Natural killer cell (primary cell): ENCODE results near the gene BCLAF1. TPM values are rescaled to one million over a fixed set of nuclear protein-coding genes. Genes with fewer than 3 reads are reported as not detected.
A peak's percentile ranks its signal among the peaks of the same experiment; 100 is the strongest.

Experiments
- ATAC-seq, 3 donors: fragments of 150-1000 bp in 2 of 3; fragments of 200-7000 bp in 1 of 3; cut with Tn5 transposase; 1 replicate in 1 of 3; 2 replicates in 2 of 3; pipeline ENCODE4 v1.10.0; 2021; ENCODE audit warnings: mild to moderate bottlenecking in 2 of 3, moderate library complexity in 2 of 3
- DNase-seq, 2 donors: peaks; one replicate each; pipeline versions ENCODE4 v3.0.0 to v3.0.0-alpha.2; 2013 to 2021; ENCODE audit warnings: mixed read lengths in 1 of 2
- H3K27ac ChIP-seq: one replicate; pipeline ENCODE4 v1.5.1; 2013; ENCODE audit warnings: mild to moderate bottlenecking, low read length
- H3K27me3 ChIP-seq: one replicate; pipeline ENCODE4 v1.6.1; 2013; ENCODE audit warnings: low read length; ENCODE audit not compliant: control insufficient read depth, insufficient read depth
- H3K36me3 ChIP-seq: one replicate; pipeline ENCODE4 v1.6.1; 2013; ENCODE audit warnings: low read length; ENCODE audit not compliant: control insufficient read depth, insufficient read depth
- H3K4me1 ChIP-seq: one replicate; pipeline ENCODE4 v1.6.1; 2013; ENCODE audit warnings: low read length; ENCODE audit not compliant: control insufficient read depth, insufficient read depth
- H3K4me3 ChIP-seq: one replicate; pipeline ENCODE4 v1.5.1; 2013; ENCODE audit warnings: low read length
- H3K9me3 ChIP-seq: one replicate; pipeline ENCODE4 v1.6.1; 2013; ENCODE audit warnings: low read length; ENCODE audit not compliant: control insufficient read depth, insufficient read depth
- H3K27ac Mint-ChIP-seq, 2 donors: one replicate each; pipeline ENCODE4 v1.8.0; 2022; ENCODE audit warnings: mild to moderate bottlenecking in 2 of 2, mixed read lengths in 2 of 2, moderate library complexity in 1 of 2
- H3K27me3 Mint-ChIP-seq, 2 donors: one replicate each; pipeline ENCODE4 v1.8.0; 2022; ENCODE audit warnings: low read depth in 2 of 2, mixed read lengths in 2 of 2
- H3K36me3 Mint-ChIP-seq: one replicate; pipeline ENCODE4 v1.8.0; 2022; ENCODE audit warnings: mixed read lengths
- H3K4me1 Mint-ChIP-seq, 2 donors: one replicate each; pipeline ENCODE4 v1.8.0; 2022; ENCODE audit warnings: mixed read lengths in 2 of 2
- H3K4me3 Mint-ChIP-seq: one replicate; pipeline ENCODE4 v1.8.0; 2022; ENCODE audit warnings: mild to moderate bottlenecking, moderate library complexity, mixed read lengths
- H3K9me3 Mint-ChIP-seq, 2 donors: one replicate each; pipeline ENCODE4 v1.8.0; 2022; ENCODE audit warnings: mixed read lengths in 2 of 2
- CTCF ChIP-seq: fragments of 200-600 bp; IDR thresholded peaks from one replicate; pipeline ENCODE4 v1.8.0; 2022; ENCODE audit warnings: antibody characterized with exemption
- WGBS: methylation state at CpG from one replicate; pipeline ENCODE4 v1.1.7; 2013; ENCODE audit warnings: missing lambda C conversion rate; ENCODE audit not compliant: insufficient coverage; 5-methylcytosine and 5-hydroxymethylcytosine counted together
- intact Hi-C: fragments of 100-400 bp; cut with micrococcal nuclease; formaldehyde crosslinking; loops from one replicate; pipeline ENCODE4 v1.14.2; 2022
- total RNA-seq, 4 donors: library from RNA; stranded (reverse); fragments of 120-200 nt in 1 of 4; gene quantifications; one replicate each; pipeline versions ENCODE4 v1.2.3 to v1.2.4, GENCODE V29; 2013 to 2022

The BCLAF1 gene
- total RNA-seq, 3 donors from 2014 or later (not counting 1 experiment from before 2014, with no cell fraction given), result 391 to 582 (median 465) TPM

GRCh38 chr6:136288566-136289326, 900 bp downstream of the BCLAF1 start:
- H3K9me3 ChIP-seq, result no peaks in the 10 kb centered on the region
- H3K36me3 ChIP-seq, result no peaks in the 10 kb centered on the region
- Mint-ChIP-seq H3K4me1 (peaks cover 63 to 73% of the 10 kb centered on the region in 2 donors), H3K9me3 (no peaks in the 10 kb centered on the region), H3K36me3 (peaks cover 14% of the 10 kb centered on the region), H3K27me3 (no peaks in the 10 kb centered on the region), H3K4me3 (peak overlapping the region; percentile 98), H3K27ac (peak overlapping the region; percentile 95 to 99)
- intact Hi-C loops, result loop anchor here (1.0 to 10.0 kb wide), 3 partner anchors 28 to 1426 kb away; no protein-coding TSS in a partner anchor
- H3K27ac ChIP-seq, result peak overlapping the region; percentile 97
- TF ChIP-seq CTCF, result peak; percentile 15
- peak; percentile 89 to 98 for DNase-seq
- H3K27me3 ChIP-seq, result no peaks in the 10 kb centered on the region
- 0% methylated on average over 34 of the region's 34 CpGs for WGBS
- peak; percentile 57 to 78 (median 64) for ATAC-seq
- H3K4me3 ChIP-seq, result peak overlapping the region; percentile 91
- peaks cover 42% of the 10 kb centered on the region for H3K4me1 ChIP-seq

GRCh38 chr6:136284909-136285308, 4.7 kb downstream of the BCLAF1 start:
- DNase-seq (peak in 1 of 2 donors; percentile 41), ATAC-seq (no peak)
- Mint-ChIP-seq H3K4me3 (peak overlapping the region; percentile 62), H3K27me3 (no peaks in the 10 kb centered on the region), H3K9me3 (no peaks in the 10 kb centered on the region), H3K27ac (peak overlapping the region; percentile 95 to 99), H3K36me3 (peaks cover 14% of the 10 kb centered on the region), H3K4me1 (peaks cover 84 to 91% of the 10 kb centered on the region in 2 donors)
- Histone ChIP-seq H3K4me1 (peaks cover 30% of the 10 kb centered on the region), H3K36me3 (peaks cover 21% of the 10 kb centered on the region), H3K4me3 (no peak overlapping the region), H3K9me3 (no peaks in the 10 kb centered on the region), H3K27ac (peak overlapping the region; percentile 43), H3K27me3 (no peaks in the 10 kb centered on the region)
- no peak for TF ChIP-seq CTCF
- intact Hi-C loops, result loop anchor here (10.0 kb wide), 1 partner anchor 1430 kb away; no protein-coding TSS in a partner anchor
- 32% methylated on average over 2 of the region's 2 CpGs for WGBS

- WGBS, result 63% methylated on average over 3 of the region's 4 CpGs
- H3K9me3 Mint-ChIP-seq, result no peaks in the 10 kb centered on the region
- peak overlapping the region; percentile 78 for H3K4me3 Mint-ChIP-seq
- Histone ChIP-seq H3K27me3 (no peaks in the 10 kb centered on the region), H3K4me3 (no peak overlapping the region), H3K36me3 (peaks cover 33% of the 10 kb centered on the region), H3K27ac (peak overlapping the region; percentile 45), H3K9me3 (no peaks in the 10 kb centered on the region), H3K4me1 (peaks cover 26% of the 10 kb centered on the region)
- ATAC-seq (peak; percentile 46 to 56 (median 55)), DNase-seq (peak in 1 of 2 donors; percentile 35)
- intact Hi-C loops, result loop anchor here (10.0 kb wide), 1 partner anchor 1432 kb away; no protein-coding TSS in a partner anchor
- H3K27ac Mint-ChIP-seq, result peak overlapping the region; percentile 95 to 99
- TF ChIP-seq CTCF, result no peak
- no peaks in the 10 kb centered on the region for H3K36me3 Mint-ChIP-seq
- peaks cover 67 to 82% of the 10 kb centered on the region in 2 donors for H3K4me1 Mint-ChIP-seq
- no peaks in the 10 kb centered on the region for H3K27me3 Mint-ChIP-seq
Observed at GRCh38 chr6:136282906-136283305, 6.7 kb downstream of the BCLAF1 start.
